Measurements from ENCODE around the gene MSI2.

- TF ChIP-seq EZH2 (IDR thresholded peaks at IDR 0.05) (no peak), POLR2AphosphoS5 (IDR thresholded peaks at IDR 0.05; ENCODE audit: borderline replicate concordance, low read depth, low read length) (no peak)
Observed at GRCh38 chr17:57213180-57213825, 43.0 kb upstream of the MSI2 start.

Data from SK-N-MC (cell line).